GM18870 (cell line): ENCODE measurements around the gene SLC9A2.

Source experiments
- ATAC-seq: cut with Tn5 transposase; IDR thresholded peaks from one replicate; pipeline ENCODE4 v1.9.1; 2021; ENCODE audit warnings: moderate library complexity; ENCODE audit not compliant: unreplicated experiment

The SLC9A2 gene

GRCh38 chr2:102618452-102619413, 620 bp upstream of the SLC9A2 start:
- no peak for ATAC-seq

DNA sequence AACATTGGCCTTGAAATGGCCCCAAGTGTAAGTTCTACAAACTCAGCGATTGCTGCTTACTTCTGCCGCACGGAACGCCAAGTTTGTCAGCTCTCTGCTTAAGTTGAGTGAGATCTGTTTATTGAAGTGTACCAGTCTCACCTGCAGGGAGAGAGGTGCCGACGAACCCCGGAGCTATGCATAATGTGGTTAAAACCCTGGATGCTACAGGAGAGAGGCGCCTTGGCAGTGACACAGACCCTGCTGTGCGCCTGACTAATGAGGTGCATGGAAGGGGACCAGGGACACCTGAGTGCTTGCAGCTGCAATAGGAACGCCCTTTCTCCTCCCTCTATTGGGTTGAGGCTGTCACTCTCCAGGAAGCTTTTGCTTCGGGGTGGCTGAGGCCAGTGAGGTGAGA, 979 bp downstream of the SLC9A2 start:
- no peak for ATAC-seq

DNA sequence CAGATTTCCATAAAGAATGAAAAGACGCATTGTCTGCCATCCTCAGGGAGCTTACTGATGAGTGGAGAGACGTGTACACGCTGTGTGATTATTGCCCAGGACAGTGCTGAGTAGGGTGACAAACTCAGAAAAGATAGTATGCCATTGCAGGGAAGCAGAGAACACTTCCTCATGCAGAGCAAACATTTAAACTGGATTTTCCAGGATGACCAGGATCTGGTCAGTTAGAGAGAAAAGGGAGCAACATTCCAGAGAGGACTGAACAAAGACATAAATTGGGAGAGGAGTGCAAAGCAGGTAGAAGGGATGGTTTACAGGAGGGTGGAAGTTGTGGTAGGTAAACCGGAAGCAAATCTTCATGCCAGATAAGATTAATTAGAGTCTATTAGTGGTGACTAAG, 2.3 kb downstream of the SLC9A2 start:
- ATAC-seq, result no peak

DNA sequence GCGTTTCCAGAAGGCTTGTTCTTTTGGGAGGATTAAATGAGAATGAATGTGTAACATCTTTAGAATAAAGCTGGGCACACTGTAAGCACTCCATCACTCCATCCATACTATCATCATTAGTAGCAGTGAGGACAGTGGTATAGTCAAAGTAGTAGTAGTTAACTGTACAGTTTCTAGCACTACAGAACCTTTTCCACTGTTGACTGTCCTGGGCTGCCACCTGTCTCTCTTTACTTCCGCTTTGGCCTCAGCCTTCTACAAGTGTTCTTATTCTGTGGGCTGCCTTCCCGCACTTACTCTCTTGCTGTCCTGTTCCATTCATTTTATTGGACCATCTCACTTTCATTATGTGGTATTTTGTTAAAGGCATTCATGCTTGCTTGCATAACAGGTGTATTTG, 3.3 kb downstream of the SLC9A2 start:
- ATAC-seq, result peak; percentile 38

DNA sequence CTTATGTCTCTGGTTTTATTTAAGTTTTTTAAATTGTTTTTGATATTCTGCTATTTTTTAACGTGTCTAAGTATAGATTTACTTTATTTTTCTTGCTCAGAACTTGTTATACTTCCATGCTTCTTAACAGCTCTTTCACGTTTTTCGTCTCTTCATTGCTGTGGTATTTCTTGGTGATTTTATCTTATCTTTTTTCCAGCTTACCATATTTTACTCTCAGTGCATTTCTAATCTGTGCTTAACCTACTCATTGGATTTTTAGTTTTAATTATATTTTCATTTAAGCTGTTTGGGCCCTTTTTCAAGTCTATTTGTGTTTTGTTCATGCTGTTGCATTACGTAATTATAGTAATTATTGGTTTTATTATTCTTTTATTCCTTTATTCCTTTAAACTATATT, 11.1 kb downstream of the SLC9A2 start:
- no peak for ATAC-seq

DNA sequence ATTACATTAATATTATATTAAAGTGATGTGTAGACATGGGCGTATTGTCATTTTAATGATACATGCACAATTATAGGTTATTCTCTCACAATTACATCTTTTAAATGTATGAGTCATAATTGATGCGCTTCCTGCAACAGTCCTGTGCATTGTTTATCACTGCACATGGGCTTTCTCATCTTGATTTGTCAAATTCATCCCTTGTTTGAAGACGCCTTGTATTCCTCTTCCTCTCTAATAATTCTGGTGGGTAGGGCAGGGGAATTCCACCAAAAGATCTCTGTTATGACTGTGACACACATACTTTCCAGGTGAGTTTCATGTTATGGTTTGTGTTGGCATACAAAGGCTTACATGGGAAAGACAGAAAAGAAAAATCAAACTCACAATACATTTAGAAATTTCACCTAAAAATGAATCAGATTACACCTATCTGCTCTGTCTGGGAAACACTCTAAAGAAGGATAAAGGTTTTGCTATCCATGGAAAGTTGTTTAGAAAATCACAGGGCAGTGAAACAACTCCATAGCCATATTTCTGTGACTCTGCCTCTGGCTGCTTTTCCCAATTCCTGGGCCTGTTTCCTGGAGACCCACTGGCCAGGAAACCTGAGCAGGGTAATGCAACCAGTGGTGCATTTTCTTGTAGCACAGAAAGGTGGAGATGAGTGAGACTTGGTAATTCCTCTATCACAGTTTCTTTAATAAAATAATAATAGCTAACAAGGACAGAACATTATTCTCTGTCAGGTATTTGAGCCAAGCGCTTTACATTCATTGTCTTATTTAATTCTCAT, 13.2 kb downstream of the SLC9A2 start:
- ATAC-seq, result peak; percentile 42

- no peak for ATAC-seq
These were observed 15.5 kb downstream of the SLC9A2 start for GRCh38 chr2:102634831-102635241.

DNA sequence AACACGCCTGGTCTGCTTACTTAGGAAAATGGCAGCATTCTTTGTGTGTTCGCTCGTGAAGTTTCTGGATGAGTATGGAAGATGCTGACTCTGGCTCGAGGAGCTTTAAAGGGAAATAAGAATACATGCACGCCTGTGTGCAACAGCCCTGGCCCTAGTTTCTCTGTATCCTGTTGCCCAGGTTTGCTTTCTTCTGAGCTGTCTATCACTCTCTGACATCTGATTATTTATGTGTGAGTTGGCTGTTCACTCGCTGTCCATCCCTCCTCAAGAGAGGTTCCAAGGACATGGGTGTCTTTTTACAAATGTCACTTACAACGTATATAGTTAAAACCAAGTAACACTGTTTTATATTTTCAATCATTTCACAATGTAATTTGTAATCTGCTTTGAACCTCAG, 16.0 kb downstream of the SLC9A2 start:
- ATAC-seq, result no peak

DNA sequence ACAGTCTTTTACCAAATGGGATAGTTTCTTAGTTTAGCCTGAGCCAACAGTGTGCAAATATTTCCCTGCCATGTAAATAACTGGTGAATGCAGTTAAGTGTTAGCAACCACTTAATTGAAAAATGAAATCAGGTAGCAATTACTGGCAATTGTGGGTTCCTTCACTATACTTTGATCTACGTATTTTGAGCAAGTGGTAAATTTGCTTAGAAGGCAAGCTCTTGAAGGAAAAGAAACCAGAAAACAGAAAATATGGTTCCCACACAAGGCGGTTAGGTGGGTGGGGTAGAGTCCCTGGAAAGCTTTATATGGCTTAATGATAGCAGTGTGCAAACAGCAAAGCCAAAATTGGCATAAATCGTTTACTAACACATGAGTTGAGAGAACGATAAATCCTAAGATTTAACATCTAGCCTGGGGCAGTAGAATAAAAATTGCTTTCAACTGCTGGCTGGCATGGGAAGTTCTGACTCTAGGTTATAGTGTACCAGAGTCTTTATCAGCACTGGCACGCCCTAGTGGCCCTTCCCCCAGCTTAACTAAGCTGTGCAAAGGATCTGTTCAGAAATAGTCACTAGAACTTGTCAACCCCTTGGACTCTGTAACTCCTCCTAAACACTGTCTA, 17.0 kb downstream of the SLC9A2 start:
- no peak for ATAC-seq

GRCh38 chr2:102637358-102637757, 18.0 kb downstream of the SLC9A2 start:
- no peak for ATAC-seq

DNA sequence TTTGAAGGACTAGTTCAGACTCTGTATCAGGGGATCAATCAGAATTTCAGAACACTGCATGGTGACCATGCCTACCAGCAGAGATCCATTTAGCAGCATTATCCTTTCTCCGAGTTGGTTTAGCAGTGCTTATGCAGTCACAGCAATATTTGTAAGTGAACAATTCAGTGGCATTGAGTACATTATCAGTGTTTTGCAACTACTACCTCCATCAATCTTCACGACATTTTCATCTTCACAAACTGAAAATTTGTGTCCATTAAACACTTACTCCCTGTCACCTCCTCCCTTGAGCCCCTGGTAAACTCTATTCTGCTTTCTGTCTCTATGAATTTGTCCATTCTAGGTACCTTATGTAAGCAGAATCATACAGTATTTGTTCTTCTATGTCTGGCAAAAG, 20.1 kb downstream of the SLC9A2 start:
- no peak for ATAC-seq

DNA sequence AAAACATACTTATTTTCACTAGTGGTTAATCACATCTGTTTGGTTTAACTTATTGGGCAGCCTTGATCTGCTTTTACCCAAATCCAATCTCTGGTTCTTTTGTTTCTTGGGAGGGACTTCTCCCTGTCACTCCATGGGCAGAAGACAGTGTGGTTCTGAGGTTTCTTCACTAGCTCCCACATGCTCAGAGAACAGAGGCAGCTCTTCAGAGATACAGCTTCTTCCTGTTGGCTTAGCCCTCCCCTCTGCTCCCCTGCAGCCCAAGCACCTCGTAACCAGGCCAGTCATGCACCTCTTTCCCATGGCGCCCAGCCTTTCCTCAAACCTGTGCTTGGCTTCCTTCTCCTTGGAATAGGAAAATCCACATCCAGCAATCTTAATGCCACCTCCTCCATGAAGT, 32.8 kb downstream of the SLC9A2 start:
- ATAC-seq, result no peak

- peak; percentile 54 for ATAC-seq
These were observed 38.4 kb downstream of the SLC9A2 start for GRCh38 chr2:102657770-102658169.

GRCh38 chr2:102660070-102660469, 40.7 kb downstream of the SLC9A2 start:
- no peak for ATAC-seq

GRCh38 chr2:102660574-102660973, 41.2 kb downstream of the SLC9A2 start:
- no peak for ATAC-seq

DNA sequence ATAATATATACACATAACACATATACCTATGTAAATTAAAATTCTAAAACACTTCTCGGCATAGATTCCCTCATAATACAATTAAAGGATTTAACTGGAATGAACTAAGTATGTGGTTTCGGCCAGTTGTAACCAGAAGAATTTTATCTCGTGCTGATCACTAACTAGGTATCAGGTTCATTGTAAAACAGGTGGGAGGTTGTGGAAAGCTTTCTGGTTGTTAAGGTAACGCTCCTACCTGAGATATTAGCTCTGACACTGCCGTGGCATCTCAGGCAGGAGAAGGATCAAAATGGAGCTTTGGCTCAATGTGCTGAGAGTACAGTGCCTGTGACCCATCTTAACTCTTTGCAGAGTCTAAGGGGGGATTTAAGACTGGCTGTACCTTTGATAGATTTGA, 42.5 kb downstream of the SLC9A2 start:
- ATAC-seq, result no peak

- ATAC-seq, result no peak
These were observed 43.5 kb downstream of the SLC9A2 start for GRCh38 chr2:102662833-102663232.

GRCh38 chr2:102663381-102663780, 44.0 kb downstream of the SLC9A2 start:
- no peak for ATAC-seq

- peak; percentile 67 for ATAC-seq
These were observed 45.1 kb downstream of the SLC9A2 start for GRCh38 chr2:102664471-102664909.

DNA sequence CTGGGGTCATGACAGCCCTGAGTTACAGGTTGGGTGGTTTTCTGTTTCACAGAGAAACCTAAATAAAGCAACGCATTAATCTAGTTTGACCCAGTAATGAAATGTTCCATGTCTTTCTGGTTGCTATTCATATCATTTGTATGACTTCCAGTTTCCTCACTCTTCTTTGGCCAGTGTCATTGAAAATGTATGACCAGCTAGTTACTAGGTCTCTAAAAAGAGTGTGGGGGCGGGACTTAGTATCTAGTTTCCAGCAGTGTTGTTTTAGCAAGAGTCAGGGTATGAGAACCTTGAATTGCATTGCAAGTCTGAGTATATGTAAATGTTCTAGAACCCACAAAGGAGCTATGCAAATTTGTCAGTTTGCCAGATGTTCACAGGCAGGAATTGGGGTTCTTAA, 47.7 kb downstream of the SLC9A2 start:
- ATAC-seq, result no peak

DNA sequence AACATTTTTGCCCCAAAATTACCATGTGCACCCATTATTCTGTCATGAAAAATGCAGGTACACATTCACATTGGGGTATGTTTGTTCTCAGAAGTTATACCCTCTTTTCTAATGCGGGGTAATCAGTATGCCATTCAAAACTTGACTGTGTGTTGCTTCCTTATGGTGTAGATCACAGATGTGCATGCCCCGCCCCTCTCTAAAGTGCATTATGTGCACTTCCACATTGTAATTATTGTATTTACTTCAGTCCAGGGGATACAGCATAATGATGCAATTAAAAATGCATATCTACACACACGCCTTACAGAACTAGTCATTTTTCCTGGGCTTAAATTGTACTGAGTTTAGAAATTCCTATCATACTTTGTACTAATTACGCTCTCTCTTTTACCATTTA, 48.8 kb downstream of the SLC9A2 start:
- ATAC-seq, result no peak
